Femur (tissue), 1 donor: ENCODE data around the gene KIF16B.

Source experiments
- DNase-seq: peaks from one replicate; pipeline ENCODE4 v3.0.0-alpha.2; 2017

KIF16B gene

GRCh38 chr20:16517946-16518783 lies 55.1 kb downstream of the KIF16B start:
- DNase-seq: peak; percentile 68

GRCh38 chr20:16516794-16517193 lies 56.5 kb downstream of the KIF16B start:
- DNase-seq: no peak

- DNase-seq: no peak
These were observed 58.2 kb downstream of the KIF16B start for GRCh38 chr20:16515046-16515445.

- DNase-seq: no peak
These were observed 59.1 kb downstream of the KIF16B start for GRCh38 chr20:16514140-16514539.

GRCh38 chr20:16505894-16506293 lies 67.4 kb downstream of the KIF16B start:
- no peak for DNase-seq

- DNase-seq: no peak
These were observed 71.9 kb downstream of the KIF16B start for GRCh38 chr20:16501301-16501700.

GRCh38 chr20:16500197-16500596 lies 73.1 kb downstream of the KIF16B start:
- DNase-seq: no peak

- no peak for DNase-seq
These were observed 74.6 kb downstream of the KIF16B start for GRCh38 chr20:16498526-16499253.

GRCh38 chr20:16497896-16498295 lies 75.4 kb downstream of the KIF16B start:
- DNase-seq: no peak

GRCh38 chr20:16493486-16493885 lies 79.8 kb downstream of the KIF16B start:
- no peak for DNase-seq

GRCh38 chr20:16491294-16491905 lies 81.8 kb downstream of the KIF16B start:
- no peak for DNase-seq

GRCh38 chr20:16490696-16491095 lies 82.6 kb downstream of the KIF16B start:
- no peak for DNase-seq

- no peak for DNase-seq
These were observed 84.6 kb downstream of the KIF16B start for GRCh38 chr20:16488616-16489015.

- DNase-seq: no peak
These were observed 85.2 kb downstream of the KIF16B start for GRCh38 chr20:16488086-16488485.

GRCh38 chr20:16486532-16486931 lies 86.7 kb downstream of the KIF16B start:
- DNase-seq: no peak

- DNase-seq: no peak
These were observed 87.8 kb downstream of the KIF16B start for GRCh38 chr20:16485401-16485800.

- DNase-seq: no peak
These were observed 90.2 kb downstream of the KIF16B start for GRCh38 chr20:16483024-16483423.

GRCh38 chr20:16481977-16482376 lies 91.3 kb downstream of the KIF16B start:
- DNase-seq: no peak

- no peak for DNase-seq
These were observed 93.6 kb downstream of the KIF16B start for GRCh38 chr20:16479666-16480065.

- DNase-seq: no peak
These were observed 95.6 kb downstream of the KIF16B start for GRCh38 chr20:16477632-16478031.

- no peak for DNase-seq
These were observed 97.2 kb downstream of the KIF16B start for GRCh38 chr20:16476032-16476431.

- no peak for DNase-seq
These were observed 98.0 kb downstream of the KIF16B start for GRCh38 chr20:16475225-16475624.

GRCh38 chr20:16474363-16474762 lies 98.9 kb downstream of the KIF16B start:
- no peak for DNase-seq
